Activated CD4-positive, CD25-positive, alpha-beta regulatory T cell treated with anti-CD3 and anti-CD28 coated beads, Interleukin-2, amount 50 U/mL, for 72 hours (primary cell): Measurements from ENCODE around the gene LURAP1L.

ENCODE experiments used
- DNase-seq: peaks from one replicate; pipeline ENCODE4 v3.0.0; 2021

The LURAP1L gene

DNA sequence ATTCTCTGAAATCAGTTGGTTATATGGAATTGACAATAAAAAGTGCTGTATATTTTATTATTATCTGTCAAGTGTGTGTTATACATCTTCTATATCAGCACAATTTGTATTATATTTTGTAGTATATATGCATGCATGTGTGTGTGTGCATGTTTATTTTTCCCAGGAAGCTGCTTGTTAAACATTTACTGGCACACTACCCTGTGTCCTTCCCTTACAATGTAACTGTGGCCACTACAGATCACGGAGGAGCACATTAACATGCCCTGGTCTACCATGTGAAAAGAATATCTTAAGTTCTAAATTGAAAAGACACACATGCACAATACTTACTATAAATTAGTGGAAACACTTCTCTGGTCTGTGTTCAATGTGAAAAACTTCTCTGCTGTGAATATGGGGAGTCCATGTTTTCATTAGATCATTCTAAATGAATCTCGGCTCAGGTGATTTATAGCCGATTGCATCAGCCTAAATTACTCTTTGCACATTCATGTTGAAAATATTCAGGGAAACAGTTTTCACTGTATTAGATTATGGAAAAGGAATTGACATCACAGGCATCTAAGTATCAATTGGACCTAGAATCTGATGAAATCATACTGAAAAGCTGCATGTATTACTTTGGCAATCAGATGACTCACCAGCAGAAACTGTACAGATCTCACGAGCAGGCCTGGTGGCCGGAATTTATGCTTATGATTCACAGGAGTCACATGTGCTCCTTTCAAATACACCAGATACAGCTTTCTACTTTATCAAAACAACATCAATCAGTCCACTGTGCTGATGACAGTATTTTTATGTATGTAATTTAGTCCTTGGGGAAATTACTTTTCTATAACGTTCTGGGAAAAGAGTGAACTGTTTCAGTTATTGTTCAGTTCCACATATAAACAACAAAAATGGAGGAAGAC, 39.4 kb downstream of the LURAP1L start:
- DNase-seq, result no peak

DNA sequence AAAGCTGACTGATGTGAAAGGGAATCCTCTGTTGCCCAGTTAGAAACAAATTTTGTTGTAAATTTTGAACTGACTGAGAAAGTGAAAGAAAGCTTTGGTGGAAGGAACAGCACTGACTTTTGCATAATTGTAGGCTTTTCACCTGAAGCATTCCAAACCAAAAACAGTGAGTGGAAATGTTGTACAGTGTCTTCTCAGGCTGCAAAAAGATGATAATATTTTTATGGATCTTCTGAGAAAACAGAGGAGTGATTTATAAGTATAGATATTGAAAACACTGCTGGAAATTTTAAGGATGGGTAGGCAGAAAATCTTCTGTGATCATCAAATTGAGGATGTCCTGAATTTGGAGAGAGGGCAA, 40.0 kb downstream of the LURAP1L start:
- no peak for DNase-seq

DNA sequence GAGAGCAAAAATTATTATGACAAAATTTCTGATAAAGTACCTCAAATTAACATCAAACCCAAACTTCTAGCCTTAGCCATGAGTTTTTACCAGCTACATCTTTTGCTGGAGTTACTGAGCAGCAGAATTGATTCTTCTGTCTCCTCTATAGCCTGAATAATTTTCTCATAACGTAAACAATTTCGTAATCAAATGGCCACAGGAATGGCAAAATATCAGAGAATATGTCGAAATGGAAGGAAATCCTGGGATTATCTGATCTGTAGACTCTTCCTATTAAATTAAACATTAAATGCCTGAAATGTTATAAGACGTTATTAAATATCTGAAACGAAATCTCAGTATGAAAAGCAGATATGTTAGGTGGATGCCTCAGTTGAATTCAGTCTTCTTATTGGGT, 41.1 kb downstream of the LURAP1L start:
- no peak for DNase-seq

DNA sequence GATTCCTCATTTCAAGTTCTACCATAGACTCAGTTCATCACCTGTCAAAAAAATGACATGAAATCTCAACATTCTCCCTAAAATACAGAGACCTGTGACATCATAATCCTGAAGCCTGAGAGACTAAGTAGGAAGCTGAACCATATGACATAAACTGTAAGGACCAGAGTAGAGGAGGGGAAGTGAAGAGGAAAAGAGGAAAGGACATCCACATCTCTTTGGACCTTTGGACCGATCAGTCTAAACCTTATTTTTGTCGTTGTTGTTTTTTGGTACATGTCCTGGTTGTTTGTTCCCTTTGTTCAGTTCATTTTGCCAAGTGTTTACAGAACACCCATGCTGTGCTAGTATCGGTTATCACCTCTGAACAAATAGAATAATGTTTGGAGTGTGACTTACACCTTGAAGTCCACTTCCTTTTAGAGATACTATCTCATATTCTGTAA, 41.9 kb downstream of the LURAP1L start:
- no peak for DNase-seq

DNA sequence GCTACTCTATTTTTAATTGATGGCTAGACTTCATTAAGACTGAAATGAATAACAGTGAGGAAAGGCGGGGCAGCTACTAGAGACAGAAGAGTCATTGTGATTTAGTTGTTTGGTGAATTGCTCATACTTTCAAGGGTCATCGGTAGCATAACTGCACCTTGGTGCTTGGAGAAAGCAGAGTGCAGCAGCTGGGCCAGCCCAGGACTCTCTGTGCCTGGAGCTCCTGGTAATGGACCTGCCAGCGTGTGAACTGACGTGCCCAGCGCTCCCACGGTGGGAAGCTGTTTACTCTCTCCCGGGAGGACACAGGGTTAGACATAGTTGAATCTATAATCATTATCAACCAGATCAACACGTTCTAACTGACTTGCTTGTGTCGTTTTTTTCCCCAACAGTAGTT, 42.9 kb downstream of the LURAP1L start:
- no peak for DNase-seq

DNA sequence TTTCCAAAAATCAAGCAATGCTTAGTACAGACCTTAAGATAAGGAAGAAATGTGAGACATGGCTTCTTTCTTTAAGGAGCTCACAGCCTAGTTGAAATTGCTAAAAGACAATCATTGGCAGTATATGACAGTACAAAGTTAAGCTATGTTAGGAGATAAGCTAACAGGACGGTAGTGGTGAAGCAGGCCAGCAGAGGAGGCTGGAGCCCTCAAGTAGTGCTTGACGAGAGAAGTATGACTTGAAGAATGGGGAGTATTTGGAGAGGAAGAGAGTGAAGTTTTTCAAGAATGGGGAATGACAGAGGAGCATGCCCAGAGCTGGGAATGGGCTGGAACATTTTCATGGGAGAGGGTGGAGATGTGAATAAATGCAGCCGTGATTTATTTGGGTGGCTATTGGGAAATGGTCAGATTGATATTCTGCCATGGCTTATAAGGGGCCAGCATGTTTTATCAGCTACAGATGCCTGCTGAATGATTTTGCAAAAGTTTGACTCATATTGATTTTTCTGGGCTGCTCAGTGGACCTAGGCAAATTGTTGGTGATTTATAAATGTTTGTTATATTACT, 43.7 kb downstream of the LURAP1L start:
- no peak for DNase-seq

DNA sequence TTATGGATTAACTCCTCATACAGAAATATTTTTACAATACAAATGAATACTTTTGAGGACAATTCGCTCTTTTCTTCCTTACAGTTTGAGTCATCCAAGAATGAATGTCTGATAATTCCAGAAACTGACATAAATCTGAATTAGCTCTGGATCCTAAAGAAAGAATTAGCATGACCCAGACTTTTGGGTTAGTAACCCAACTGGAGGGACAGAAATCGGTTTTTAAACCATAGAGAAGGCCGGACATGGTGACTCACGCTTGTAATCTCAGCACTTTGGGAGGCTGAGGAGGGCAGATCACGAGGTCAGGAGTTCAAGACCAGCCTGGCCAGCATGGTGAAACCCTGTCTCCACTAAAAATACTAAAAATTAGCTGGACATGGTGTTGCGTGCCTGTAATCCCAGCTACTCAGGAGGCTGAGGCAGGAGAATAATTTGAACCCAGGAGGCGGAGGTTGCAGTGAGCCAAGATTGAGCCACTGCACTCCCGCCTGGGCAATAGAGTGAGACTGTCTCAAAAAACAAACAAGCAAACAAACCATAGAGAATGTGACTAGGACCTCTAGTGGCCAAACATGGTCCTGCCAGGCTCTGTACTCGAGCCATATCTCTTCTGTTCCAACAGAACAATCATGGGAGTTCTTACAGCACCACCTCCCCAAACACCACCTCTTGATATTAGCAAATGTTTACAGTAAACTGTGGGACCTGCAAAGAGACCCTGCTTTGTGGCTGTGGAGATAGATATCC, 44.8 kb downstream of the LURAP1L start:
- no peak for DNase-seq

DNA sequence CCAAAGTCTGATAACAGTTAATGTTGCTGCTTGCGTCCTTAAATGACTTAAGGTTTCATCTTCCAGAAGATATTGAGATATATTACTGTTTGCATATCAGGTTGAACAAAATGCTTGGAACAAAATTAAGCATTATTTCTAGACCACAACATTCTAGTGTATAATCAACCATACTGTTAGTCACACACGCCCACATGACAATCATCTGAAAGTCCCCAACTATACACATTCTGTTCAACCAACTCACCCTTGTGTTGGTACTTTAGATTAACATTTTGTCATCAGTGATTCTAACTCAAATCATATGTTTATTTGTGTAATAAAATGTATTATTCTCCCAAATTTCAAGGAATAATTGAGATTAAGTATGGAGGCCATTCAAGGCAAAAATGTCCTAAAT, 47.3 kb downstream of the LURAP1L start:
- no peak for DNase-seq

DNA sequence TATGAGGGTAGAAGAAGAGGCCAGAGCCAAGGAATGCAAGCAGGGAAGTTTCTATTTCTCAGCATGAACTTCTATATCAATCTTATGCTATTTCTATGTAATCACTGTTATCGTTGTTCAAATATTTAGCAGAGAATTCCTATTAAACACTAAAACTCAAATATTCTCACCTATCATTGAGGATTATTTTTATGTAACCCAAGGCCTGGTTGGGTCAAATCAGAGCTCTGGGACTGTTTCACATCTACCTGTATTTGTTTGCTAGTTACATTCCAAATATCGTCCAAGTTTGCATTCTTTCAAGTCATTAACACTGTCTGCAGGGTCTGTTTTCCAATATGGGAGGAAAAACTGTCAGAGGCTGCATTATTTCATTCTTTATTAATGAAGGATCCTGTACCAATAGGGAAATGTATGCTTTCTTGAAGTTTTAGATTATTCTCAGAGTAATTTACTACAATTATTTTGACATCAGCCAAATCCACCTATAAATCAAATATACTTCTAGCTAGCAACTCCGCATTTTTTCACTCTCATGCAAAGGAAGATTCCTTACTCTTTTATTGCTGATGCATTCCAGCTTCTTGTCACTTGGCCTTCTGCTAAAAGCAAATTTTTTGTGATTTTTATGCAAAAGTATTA, 52.2 kb downstream of the LURAP1L start:
- DNase-seq, result no peak

DNA sequence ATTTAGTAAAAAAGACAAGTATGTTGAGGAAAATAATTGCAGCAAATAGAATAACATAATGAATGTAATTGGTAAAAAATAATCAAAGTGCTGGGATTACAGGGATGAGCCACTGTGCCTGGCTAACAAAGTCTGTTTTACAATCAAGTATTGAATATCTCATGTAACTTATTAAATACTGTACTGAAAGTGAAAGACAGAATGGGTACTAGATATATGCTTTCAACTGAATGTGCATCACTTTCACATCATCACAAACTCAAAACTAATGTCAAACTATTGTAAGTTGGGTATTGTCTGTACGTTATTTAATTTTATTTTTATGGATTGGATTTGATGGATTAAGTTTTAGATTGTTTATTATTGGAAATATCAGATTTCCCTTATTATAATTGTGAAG, 58.9 kb downstream of the LURAP1L start:
- no peak for DNase-seq

DNA sequence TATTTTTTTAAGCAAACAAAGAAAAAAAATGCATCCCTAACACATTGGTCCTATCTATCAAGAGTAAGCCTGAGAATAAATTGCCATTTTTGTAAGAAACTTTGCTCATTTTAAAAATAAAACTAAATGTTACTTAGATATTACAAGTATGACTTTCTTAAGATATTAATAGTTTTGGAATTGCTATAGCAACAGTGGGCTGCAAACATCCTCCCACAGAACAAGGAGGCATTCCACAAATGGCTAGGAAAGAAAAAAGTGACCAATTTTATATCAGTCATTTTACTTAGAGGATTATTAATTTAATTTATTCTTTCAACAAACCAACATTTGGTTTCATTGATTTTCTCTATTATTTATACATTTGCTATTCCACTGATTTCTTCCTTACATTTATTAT, 63.7 kb downstream of the LURAP1L start:
- no peak for DNase-seq

DNA sequence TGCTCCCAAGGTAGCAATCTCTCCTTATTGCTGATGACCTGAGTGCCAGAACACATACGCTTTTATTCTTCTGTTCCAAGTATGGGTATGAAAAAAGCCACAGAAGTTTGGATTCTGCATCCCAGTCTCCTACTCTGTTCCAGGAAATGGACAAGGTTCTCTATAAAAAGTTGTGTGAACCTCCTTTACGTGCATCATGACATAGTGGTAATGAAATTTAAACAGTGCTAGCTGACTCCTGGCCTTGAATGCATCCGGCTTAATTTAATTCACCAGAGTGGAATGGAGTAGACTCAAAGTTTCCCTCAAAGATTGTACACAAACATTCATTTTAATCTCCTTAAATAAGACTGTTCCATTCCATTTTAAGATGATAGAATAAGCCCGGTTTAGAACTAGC, 68.9 kb downstream of the LURAP1L start:
- no peak for DNase-seq

DNA sequence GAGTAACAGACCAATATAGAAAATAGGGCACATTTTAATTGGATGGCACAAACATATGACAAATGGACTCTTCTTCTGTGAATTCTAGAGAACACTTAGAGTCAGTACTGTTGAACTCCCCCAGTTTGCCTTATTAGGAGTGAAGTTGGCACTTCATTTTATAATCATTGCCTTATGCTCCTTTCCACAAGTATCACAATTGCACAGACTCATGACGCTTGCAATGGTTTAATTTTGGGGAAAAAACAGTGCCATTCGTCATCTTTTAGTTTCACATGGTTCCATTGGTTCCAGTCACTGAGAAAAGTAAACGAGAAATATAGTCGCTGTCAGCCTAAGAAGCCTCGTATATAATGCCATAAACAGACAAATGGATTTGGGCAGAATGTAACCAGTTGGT, 71.2 kb downstream of the LURAP1L start:
- DNase-seq, result no peak

DNA sequence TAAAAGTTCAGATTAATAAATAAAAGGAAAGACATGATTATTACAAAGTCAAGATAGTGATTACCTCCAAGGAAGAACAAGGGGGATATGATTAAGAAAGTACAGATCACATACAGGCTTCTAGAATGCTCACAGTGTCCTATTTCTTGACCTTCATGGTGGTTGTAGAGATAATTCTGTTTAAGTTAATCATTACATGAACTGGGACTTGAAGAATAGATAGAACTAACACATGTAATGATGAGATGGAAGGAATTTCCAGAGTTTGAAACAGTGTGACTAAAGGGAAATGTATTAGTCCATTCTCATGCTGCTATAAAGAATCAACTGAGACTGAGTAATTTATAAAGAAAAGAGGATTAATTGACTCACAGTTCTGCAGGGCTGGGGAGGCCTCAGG, 72.7 kb downstream of the LURAP1L start:
- DNase-seq, result no peak

DNA sequence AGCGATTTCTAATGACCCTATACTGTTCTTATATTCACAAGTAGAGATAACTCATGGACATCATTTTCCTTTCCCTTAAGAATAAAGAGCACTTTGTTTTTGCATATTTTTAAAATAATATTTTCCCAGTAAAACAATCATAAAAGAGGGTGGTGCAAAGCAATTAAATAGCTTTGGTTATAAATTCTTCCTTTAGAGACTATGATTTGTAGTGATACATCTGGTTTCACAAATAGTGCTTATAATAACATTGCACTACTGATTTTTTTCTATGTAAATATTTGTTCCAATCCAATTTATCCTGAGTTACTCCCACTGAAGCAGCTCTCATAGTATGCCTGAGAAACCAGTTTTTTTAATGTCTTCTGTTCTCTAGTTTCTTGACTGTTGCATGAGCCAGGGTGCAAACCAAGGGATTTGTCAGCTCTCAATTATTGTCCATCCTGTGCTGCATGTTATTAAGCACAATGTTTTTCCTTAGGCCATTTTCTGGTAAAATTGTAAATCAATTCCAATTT, 74.7 kb downstream of the LURAP1L start:
- DNase-seq, result no peak

DNA sequence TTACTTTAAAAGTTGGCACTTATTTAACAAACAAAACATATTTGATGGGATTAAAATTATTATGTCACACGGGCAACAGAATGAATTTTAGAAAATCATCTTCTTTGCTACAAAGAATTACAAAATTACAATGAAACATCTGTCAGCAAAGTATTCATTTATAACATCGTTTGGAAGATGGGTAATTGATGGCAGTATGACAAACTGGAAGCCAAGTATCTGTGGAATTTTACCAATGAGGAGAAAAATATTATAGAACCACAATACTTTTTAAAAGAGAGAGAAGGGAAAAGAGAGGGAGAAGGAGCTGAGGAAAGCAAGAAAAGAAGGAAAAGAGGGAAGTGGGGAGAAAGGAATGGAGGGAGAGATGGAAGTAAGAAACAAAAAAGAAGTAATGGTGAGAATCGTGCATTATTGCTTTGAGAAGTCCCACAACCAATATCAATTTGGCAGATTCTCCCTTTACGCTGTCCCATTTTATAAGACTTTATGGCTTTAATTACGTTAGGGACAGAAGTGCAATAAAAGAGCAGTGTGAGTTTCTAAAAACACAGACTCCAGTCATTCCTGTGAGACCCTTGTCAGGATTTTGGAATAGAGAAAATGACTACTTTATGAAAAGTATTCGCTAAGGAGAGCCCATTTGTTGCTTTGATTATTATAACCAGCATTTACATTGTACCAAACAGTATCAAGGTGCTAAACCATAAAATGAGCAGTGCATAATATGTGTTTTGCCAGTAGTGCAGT, 76.7 kb downstream of the LURAP1L start:
- DNase-seq, result no peak

DNA sequence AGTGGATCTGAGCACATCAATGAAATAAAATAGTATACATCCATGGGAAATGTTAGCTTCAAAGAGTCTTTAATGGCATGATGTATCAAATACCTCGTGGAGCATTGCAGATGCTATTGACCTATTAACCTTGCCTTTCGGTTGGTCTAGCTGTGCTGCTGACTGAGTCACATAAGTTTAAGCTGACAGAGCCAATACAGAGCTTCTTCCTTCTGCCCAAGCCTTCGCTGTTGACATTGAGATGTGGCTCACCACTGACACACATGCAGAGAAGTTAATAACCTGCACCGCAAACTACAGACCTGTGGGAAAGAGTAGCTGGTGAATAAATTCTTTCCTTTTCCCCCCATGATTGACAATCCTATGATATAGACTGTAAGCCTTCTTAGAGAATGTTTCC, 78.2 kb downstream of the LURAP1L start:
- no peak for DNase-seq

DNA sequence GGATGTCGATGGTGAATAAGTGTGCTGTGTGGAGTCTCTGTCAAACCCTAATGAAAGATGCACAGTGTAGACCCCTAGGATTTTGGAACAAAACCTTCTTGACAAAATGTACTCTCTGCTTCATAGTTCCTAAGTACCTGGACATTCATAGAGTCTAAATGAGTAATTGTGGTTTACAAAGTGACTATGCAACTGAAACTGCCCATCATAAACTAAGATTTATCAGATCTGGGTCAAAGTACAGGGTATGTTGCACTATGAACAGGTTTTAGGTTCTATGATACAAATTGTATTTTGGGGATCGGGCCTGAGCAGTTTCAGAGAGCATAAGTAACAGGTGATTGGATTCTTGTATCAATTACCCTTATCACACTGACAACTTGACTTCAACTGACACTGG, 79.4 kb downstream of the LURAP1L start:
- no peak for DNase-seq

DNA sequence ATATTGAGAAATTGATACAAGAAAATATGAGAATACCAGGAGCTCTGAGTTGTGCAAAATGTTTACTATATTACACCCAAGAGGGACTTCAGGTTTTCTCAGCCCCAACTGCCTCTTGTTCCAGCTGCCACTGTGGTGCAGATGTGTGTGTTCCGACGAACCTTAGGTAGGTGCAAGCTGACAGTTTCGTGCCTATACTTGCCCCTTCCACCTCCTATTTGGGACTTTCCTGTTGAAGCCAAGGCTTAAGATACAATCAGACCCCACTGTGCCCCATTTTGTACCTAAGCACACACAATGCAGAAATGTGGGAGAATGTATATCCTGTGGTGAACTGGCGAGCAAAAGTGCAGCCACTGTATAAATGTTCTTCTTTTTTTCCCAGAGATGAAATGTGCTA, 80.2 kb downstream of the LURAP1L start:
- no peak for DNase-seq

DNA sequence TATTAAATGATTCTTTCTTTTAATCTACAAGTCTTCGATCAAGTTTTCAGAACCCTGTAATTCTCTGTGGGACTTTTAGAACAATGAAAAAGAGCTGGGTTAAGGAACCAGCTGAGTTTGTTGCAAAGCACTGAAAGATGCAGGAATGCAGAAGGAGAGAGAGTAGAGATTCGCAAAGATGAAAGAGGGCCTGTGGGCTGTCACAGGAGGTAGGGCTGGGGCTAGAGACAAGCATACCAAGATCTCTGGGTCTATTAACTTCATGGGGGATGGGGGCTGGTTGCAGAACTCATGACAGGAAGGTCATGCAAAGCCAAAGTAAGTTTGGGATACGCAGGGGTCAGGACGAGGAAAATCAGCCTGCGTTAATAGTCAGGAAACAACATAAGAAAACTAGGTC, 81.8 kb downstream of the LURAP1L start:
- no peak for DNase-seq

DNA sequence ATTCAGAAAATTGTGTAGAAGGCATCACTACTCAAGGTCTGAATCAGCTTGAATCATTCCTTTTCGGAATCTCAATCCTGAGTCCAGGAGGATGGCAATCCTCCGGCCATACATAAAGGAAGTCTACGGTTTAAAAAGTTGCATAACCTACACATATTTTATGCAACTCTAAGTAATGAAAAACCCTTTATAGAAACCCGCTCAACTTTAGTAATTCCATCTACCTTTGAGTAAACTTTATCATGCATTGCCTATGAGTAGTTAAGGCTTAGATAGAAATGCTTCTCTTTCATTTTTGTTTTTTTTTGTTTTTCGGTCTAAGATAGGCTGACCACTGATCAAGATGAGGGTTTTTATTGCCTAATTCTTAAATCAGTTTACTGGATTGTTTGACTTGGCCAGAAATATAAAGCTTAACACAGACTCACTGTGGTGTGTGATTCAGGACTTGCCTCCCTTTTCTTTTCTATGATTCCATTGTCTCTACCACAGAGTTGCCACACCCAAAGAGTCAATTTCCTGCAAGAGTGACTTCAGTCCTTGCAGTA, 85.0 kb downstream of the LURAP1L start:
- no peak for DNase-seq

DNA sequence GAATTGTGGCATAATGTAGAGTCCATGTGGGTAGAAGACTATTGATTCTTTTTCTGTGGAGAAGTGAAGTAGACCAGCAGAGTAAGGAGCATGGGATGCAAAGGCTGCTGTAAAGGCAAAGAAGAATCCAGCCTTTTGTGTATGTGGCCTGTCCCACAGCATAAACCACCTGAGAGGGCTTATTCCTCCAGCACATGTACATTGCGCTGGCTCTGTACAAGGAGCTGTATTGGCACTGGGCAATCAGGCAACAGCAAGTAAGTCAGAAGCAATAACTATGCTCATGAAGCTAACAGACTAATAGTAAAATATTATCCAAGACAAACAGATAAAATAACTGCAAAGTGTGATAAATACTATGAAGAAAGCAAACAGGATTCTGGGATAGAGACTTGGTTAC, 86.2 kb downstream of the LURAP1L start:
- no peak for DNase-seq
